Thyroid gland (tissue), 4 donors: ENCODE results near the gene PILRA.

ENCODE experiments used
- POLR2A ChIP-seq, 2 donors: fragments of 450-650 bp; IDR thresholded peaks; one replicate each; pipeline ENCODE4 v1.6.1; 2017; ENCODE audit warnings: antibody characterized with exemption in 2 of 2, mild to moderate bottlenecking in 2 of 2, moderate library complexity in 1 of 2
- TF ChIP-seq, protein P1 (sequence below), 6 experiments: fragments of 200-600 bp in 3 of 6; fragments of 450-650 bp in 3 of 6; sonication (generic) in 3 of 6; IDR thresholded peaks; one replicate each; pipeline ENCODE4 v1.5.1; 2016 to 2019; ENCODE audit warnings: antibody characterized with exemption in 6 of 6, mild to moderate bottlenecking in 2 of 6, inconsistent platforms in 1 of 6, moderate library complexity in 1 of 6

DNA sequence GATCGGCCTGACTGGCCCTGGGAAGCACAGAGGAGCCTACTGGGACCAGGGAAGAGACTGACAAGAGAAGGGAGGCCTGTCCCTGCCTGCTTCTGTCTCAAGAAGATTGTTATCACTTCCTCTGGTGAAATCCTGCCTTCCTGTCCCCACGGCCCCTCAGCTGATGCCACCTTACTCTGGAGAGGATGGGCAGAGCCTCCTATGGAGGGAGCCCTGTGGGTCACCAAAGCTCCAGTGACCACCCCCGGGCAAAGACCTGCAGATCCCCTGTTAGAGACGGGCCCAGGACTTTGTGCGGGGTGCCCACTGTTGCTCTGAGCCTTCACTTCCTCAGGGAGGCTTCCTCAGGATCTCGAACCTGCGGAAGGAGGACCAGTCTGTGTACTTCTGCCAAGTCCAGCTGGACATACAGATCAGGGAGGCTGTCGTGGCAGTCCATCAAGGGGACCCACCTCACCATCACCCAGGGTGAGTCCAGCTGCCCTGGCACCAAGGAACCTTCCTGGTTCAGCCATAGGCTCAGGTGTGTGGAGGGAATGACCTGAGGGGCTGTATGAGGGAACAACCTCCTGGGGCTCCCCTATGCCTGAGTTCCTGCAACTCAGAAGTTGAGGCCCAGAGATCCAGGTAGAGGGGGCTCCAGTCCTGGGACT is 16.7 kb upstream of the PILRA start:
- TF ChIP-seq, protein P1, sequence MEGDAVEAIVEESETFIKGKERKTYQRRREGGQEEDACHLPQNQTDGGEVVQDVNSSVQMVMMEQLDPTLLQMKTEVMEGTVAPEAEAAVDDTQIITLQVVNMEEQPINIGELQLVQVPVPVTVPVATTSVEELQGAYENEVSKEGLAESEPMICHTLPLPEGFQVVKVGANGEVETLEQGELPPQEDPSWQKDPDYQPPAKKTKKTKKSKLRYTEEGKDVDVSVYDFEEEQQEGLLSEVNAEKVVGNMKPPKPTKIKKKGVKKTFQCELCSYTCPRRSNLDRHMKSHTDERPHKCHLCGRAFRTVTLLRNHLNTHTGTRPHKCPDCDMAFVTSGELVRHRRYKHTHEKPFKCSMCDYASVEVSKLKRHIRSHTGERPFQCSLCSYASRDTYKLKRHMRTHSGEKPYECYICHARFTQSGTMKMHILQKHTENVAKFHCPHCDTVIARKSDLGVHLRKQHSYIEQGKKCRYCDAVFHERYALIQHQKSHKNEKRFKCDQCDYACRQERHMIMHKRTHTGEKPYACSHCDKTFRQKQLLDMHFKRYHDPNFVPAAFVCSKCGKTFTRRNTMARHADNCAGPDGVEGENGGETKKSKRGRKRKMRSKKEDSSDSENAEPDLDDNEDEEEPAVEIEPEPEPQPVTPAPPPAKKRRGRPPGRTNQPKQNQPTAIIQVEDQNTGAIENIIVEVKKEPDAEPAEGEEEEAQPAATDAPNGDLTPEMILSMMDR (IDR thresholded peaks at IDR 0.05): no peak
- no peak for TF ChIP-seq POLR2A (IDR thresholded peaks at IDR 0.05)
